Fibroblast of lung (primary cell): ENCODE results near the gene IGSF9.

Experiments
- CTCF ChIP-seq, 2 donors: IDR thresholded peaks in 1 of 2; conservative IDR thresholded peaks in 1 of 2; 1 replicate in 1 of 2; 2 replicates in 1 of 2; pipeline ENCODE4 v1.5.1; 2011 to 2012; ENCODE audit warnings: low read length in 2 of 2, control low read depth in 1 of 2, inconsistent platforms in 1 of 2, low read depth in 1 of 2, mild to moderate bottlenecking in 1 of 2
- EZH2 ChIP-seq: IDR thresholded peaks from 2 replicates; pipeline ENCODE4 v1.5.1; 2012; ENCODE audit warnings: low read length, control low read depth, mild to moderate bottlenecking; ENCODE audit errors: missing control alignments

GRCh38 chr1:159977364-159978106 lies 32.1 kb upstream of the IGSF9 start:
- TF ChIP-seq CTCF (conservative IDR thresholded peaks at IDR 0.05 in 1 of 2, IDR thresholded peaks at IDR 0.05 in 1 of 2; ENCODE audit: low read depth in 1 of 2, low read length in 2 of 2), result no peak
- TF ChIP-seq EZH2, result no peak
